MM.1S (cell line): ENCODE measurements around the gene GASK1A.

Source experiments
- DNase-seq: peaks from one replicate; pipeline ENCODE4 v3.0.0-alpha.2; 2015
- H2AFZ ChIP-seq: fragments of 300-600 bp; sonication (generic); 2 replicates; pipeline ENCODE4 v1.6.0; 2016; ENCODE audit warnings: antibody characterized with exemption, low read length
- H3F3A ChIP-seq: fragments of 300-600 bp; sonication (generic); 2 replicates; pipeline ENCODE4 v1.6.1; 2016; ENCODE audit warnings: mild to moderate bottlenecking, antibody characterized with exemption, low read length, moderate library complexity, mixed read lengths; ENCODE audit not compliant: insufficient read depth
- H3K27ac ChIP-seq: fragments of 300-600 bp; sonication (generic); 2 replicates; pipeline ENCODE4 v1.5.1; 2016; ENCODE audit warnings: mild to moderate bottlenecking, low read length
- H3K27me3 ChIP-seq: fragments of 300-600 bp; sonication (generic); replicated peaks from 2 replicates; pipeline ENCODE4 v1.6.0; 2016; ENCODE audit warnings: low read length; ENCODE audit not compliant: insufficient read depth
- H3K36me3 ChIP-seq: fragments of 300-600 bp; sonication (generic); replicated peaks from 2 replicates; pipeline ENCODE4 v1.6.1; 2016; ENCODE audit warnings: mild to moderate bottlenecking, low read length, mixed read lengths; ENCODE audit not compliant: insufficient read depth
- H3K4me1 ChIP-seq: fragments of 300-600 bp; sonication (generic); 2 replicates; pipeline ENCODE4 v1.6.1; 2016; ENCODE audit warnings: low read length, mixed read lengths
- H3K4me2 ChIP-seq: fragments of 300-600 bp; sonication (generic); 2 replicates; pipeline ENCODE4 v1.6.0; 2016; ENCODE audit warnings: low read depth, low read length
- H3K4me3 ChIP-seq: fragments of 300-600 bp; sonication (generic); 2 replicates; pipeline ENCODE4 v1.5.1; 2016; ENCODE audit warnings: low read length, mixed read lengths
- H3K79me2 ChIP-seq: fragments of 300-600 bp; sonication (generic); 2 replicates; pipeline ENCODE4 v1.6.1; 2016; ENCODE audit warnings: mixed run types, low read length, mixed read lengths
- H3K9ac ChIP-seq: fragments of 300-600 bp; sonication (generic); 2 replicates; pipeline ENCODE4 v1.6.1; 2016; ENCODE audit warnings: low read length, mixed read lengths
- H3K9me2 ChIP-seq: fragments of 300-600 bp; sonication (generic); replicated peaks from 2 replicates; pipeline ENCODE4 v1.6.1; 2016; ENCODE audit warnings: mild to moderate bottlenecking, low read length, mixed read lengths; ENCODE audit not compliant: insufficient read depth
- H3K9me3 ChIP-seq: fragments of 300-600 bp; sonication (generic); replicated peaks from 2 replicates; pipeline ENCODE4 v1.6.1; 2016; ENCODE audit warnings: mild to moderate bottlenecking, low read length, mixed read lengths; ENCODE audit not compliant: insufficient read depth
- H4K20me1 ChIP-seq: fragments of 300-600 bp; sonication (generic); 2 replicates; pipeline ENCODE4 v1.6.1; 2016; ENCODE audit warnings: mild to moderate bottlenecking, low read length, moderate library complexity, mixed read lengths; ENCODE audit not compliant: insufficient read depth
- EZH2 ChIP-seq: fragments of 300-600 bp; sonication (generic); optimal IDR thresholded peaks from 2 replicates; pipeline ENCODE3; 2017; ENCODE audit warnings: low read depth, mild to moderate bottlenecking, antibody characterized with exemption, low read length, mixed read lengths
- EZH2phosphoT487 ChIP-seq: fragments of 300-600 bp; sonication (generic); IDR thresholded peaks from 2 replicates; pipeline ENCODE4 v1.6.1; 2018; ENCODE audit warnings: antibody characterized with exemption, low read length
- TF ChIP-seq, protein P1 (sequence below): fragments of 300-600 bp; sonication (generic); IDR thresholded peaks from 2 replicates; pipeline ENCODE4 v1.5.1; 2016; ENCODE audit warnings: antibody characterized with exemption, low read length, mixed read lengths

The GASK1A gene

DNA sequence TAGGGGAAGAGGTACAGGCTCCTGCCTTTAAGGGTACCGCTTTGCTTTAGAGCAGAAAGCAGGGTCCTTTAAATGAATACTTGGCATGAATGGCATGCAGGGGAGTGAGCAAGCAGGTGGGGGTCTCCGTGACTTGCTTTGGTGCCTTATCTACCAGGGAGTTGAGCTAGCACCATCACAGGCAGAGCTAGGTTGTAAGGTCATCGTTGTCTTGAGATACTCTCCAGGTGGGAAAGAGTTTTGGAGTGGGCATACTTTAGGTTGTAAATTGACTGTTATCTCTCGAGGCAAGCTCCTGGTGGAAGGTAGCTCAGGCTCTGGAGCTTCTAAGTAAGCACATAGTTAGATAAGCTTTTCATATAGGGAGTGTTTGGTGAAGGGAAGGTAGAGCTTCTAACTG lies 5.6 kb downstream of the GASK1A start:
- Histone ChIP-seq H3K27ac (no peak overlapping the region), H3K79me2 (no peaks in the 10 kb centered on the region), H3K27me3 (no peaks in the 10 kb centered on the region), H2AFZ (no peak overlapping the region), H3K4me3 (no peak overlapping the region), H3K4me1 (no peaks in the 10 kb centered on the region), H3K36me3 (no peaks in the 10 kb centered on the region), H3K9me3 (no peaks in the 10 kb centered on the region), H4K20me1 (no peaks in the 10 kb centered on the region), H3K9me2 (no peaks in the 10 kb centered on the region), H3K9ac (no peak overlapping the region), H3K4me2 (no peak overlapping the region), H3F3A (no peaks in the 10 kb centered on the region)
- TF ChIP-seq, protein P1, sequence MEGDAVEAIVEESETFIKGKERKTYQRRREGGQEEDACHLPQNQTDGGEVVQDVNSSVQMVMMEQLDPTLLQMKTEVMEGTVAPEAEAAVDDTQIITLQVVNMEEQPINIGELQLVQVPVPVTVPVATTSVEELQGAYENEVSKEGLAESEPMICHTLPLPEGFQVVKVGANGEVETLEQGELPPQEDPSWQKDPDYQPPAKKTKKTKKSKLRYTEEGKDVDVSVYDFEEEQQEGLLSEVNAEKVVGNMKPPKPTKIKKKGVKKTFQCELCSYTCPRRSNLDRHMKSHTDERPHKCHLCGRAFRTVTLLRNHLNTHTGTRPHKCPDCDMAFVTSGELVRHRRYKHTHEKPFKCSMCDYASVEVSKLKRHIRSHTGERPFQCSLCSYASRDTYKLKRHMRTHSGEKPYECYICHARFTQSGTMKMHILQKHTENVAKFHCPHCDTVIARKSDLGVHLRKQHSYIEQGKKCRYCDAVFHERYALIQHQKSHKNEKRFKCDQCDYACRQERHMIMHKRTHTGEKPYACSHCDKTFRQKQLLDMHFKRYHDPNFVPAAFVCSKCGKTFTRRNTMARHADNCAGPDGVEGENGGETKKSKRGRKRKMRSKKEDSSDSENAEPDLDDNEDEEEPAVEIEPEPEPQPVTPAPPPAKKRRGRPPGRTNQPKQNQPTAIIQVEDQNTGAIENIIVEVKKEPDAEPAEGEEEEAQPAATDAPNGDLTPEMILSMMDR: no peak
- no peak for TF ChIP-seq EZH2
- TF ChIP-seq EZH2phosphoT487: no peak
- DNase-seq: no peak

DNA sequence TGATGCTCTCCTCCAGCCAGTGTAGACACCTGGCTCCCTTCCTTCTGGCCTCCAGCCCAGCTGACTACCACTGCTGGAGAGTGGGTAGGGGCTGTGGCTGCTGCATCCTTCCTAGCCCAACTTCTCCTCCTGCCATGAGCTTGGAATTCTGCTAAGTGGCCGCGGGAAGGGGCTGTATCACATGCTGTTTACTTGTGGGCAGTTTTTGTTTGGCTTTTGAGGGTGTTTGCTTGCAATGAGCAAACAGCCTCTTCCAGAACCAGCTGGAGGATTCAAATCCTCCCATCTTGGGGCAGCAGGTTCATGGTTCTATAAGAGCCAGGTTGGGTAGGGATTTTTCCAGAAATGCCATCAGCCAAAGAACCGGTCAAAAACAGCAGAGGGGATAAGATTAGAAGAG lies 9.0 kb downstream of the GASK1A start:
- H3K4me1 ChIP-seq: no peaks in the 10 kb centered on the region
- H3F3A ChIP-seq: no peaks in the 10 kb centered on the region
- H3K36me3 ChIP-seq: no peaks in the 10 kb centered on the region
- H4K20me1 ChIP-seq: no peaks in the 10 kb centered on the region
- no peak overlapping the region for H2AFZ ChIP-seq
- H3K27ac ChIP-seq: no peak overlapping the region
- TF ChIP-seq EZH2phosphoT487 (no peak), EZH2 (no peak)
- TF ChIP-seq, protein P1: no peak
- H3K4me3 ChIP-seq: no peak overlapping the region
- H3K27me3 ChIP-seq: no peaks in the 10 kb centered on the region
- no peaks in the 10 kb centered on the region for H3K9me3 ChIP-seq
- no peak overlapping the region for H3K9ac ChIP-seq
- no peaks in the 10 kb centered on the region for H3K79me2 ChIP-seq
- DNase-seq: no peak
- H3K9me2 ChIP-seq: no peaks in the 10 kb centered on the region
- no peak overlapping the region for H3K4me2 ChIP-seq

DNA sequence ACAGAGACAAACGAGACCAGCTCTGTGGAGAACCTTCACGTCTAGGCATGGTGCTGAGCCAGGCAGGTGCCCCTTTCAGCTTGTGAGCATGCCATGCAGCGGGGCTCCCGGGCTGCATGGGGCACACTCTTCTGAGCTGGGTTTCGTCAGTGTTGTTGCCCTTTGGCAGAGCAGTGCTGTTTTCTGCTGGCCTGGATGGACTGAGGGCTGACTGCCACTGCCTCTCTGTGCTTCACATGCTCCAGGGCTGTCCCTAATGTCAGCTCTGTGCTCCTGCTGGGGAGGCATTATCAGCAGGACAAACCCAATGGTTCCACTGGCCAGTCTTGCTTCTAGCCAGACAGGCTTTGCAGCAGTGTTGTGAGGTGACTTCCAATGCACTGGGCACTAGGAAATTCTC lies 9.5 kb downstream of the GASK1A start:
- TF ChIP-seq EZH2phosphoT487: no peak
- no peak for TF ChIP-seq EZH2
- TF ChIP-seq, protein P1: no peak
- Histone ChIP-seq H3F3A (no peaks in the 10 kb centered on the region), H2AFZ (no peak overlapping the region), H3K9ac (no peak overlapping the region), H3K9me2 (no peaks in the 10 kb centered on the region), H3K4me3 (no peak overlapping the region), H3K36me3 (no peaks in the 10 kb centered on the region), H3K27me3 (no peaks in the 10 kb centered on the region), H4K20me1 (no peaks in the 10 kb centered on the region), H3K4me2 (no peak overlapping the region), H3K4me1 (no peaks in the 10 kb centered on the region), H3K9me3 (no peaks in the 10 kb centered on the region), H3K79me2 (no peaks in the 10 kb centered on the region), H3K27ac (no peak overlapping the region)
- DNase-seq: no peak
